ENCODE measurements around the gene KIAA0513.

Gene KIAA0513

DNA sequence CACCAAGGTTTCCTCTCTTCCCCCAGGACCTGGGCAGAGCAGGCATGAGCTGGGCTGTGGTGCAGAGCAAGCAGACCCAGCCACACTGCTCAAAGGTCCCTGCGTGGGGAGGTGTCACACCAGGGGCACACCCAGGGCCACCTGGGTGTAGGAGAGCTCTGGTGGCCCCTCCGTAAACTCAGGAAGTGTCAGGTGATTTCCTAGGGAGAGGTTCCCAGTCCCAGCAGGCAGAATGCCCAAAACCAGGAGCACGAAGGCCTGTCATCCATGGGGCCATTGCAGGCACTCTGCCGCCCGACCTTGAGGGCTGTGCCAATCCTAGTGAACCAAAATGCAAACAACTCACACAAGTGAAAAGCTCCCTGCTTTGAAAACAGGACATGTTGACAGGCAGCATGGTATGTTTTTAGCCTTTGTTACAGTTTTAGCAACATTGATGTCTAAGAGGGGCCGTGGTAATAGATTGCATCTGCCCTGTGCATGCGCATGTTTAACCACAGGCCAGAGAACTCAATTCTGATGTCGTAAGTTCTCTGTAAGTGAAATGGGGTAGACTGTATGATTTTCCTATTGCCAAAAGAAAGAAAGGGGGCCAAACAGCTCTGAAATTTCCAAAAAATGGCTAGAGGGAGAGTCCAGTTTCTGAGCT, 63.4 kb downstream of the KIAA0513 start:
- no peak for DNase-seq (ENCODE audit: low spot score)

DNA sequence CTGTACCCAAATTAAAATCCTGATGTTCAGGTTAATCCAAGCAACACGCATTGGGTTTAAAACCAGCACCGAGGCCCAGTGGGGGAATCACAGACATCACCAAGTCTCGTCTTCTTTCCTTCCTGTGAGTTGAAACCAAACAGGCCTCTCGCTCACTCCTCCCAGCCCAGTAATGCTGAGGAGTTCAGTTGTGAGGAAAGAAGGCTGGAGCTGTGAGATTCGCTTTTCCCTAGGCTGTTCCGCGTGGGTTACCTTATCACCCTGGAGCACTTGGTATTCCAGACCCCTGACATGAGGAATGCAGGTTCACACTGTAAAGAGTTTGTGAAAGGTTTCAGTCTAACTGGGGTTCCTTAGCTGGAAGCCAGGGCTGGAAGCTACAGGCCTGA, 63.9 kb downstream of the KIAA0513 start:
- no peak for DNase-seq (ENCODE audit: low spot score)

DNA sequence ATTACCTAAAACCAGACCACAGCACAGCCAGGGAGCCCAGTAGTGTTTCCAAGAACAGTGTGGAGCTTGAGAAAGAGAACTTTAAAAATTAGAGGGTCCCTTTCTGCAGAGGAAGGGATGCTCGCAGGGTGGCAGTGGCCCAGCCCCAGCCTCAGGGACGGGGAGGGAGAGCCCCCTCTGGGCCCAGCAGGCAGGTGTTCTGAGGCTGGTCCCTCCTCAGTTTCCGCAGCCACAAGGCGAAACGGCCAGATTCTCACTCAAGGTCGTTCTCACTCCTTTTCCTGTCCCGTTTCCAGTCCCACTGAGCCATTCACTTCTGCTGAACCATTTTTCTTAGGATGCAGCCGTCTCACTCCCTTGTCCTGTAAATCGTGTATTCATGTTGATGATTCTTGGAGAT, 64.7 kb downstream of the KIAA0513 start:
- DNase-seq (ENCODE audit: low spot score), result no peak

DNA sequence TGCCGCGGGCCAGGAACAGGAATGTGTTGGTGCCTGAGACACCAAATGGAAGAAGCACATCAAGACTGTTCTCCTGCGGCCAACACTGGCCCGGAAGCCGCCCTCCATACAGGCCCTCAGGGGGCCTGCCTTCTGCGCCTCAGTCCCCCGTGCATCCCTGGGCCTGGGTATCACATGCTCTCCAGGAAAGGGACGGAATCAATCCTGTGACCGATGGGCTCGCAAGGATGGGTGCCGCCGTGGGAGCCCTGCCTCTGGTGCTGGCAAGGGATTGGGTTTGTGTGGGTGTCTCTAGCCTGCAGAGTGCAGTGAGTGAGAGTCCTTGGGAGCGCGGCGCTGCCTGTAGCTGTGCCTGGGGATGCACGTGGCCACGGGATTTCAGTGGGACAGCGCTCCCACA, 65.3 kb downstream of the KIAA0513 start:
- no peak for DNase-seq (ENCODE audit: low spot score)

DNA sequence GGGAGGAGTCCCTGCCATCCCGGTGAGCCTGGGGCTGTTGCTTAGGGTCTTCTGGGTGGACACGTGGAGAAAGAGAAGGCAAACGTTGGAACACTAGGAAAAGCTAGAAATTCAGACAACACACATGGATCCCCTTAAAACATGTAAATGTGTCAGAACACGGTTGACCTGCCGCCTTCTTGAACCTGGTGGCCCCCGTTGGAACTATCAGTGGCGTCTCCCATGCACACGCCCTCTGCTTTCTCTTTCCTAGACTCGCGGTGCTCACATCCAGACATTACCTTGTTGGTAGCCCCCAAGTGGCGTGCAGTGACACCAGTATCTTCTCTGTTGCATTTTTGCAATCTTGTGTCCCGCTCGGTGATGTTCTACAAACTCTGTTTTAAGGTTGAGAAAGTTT, 66.1 kb downstream of the KIAA0513 start:
- no peak for DNase-seq (ENCODE audit: low spot score)

GRCh38 chr16:85094176-85094805, 66.7 kb downstream of the KIAA0513 start:
- DNase-seq (ENCODE audit: low spot score), result no peak

DNA sequence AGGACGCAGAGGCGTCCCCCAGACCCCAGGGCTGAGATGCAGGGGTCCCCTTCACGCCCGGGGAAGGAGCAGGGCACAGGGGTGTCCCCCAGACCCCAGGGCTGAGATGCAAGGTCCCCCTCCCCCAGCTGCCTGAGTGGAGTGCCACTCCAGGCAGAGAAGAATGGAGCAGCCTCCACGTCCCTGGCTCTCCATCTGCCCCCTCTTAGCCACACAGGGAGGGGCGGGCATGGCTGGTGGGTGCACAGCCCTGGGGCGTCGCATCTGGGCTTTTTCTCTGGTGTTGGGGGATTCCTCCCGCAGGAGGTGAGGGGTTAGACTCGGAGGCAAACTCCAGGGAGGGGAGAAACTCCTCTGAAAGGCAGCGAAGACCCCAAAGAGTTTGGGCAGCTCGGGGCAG, 67.2 kb downstream of the KIAA0513 start:
- DNase-seq (ENCODE audit: low spot score), result no peak

- no peak for DNase-seq (ENCODE audit: low spot score)
Observed at GRCh38 chr16:85096921-85097320, 69.3 kb downstream of the KIAA0513 start.

DNA sequence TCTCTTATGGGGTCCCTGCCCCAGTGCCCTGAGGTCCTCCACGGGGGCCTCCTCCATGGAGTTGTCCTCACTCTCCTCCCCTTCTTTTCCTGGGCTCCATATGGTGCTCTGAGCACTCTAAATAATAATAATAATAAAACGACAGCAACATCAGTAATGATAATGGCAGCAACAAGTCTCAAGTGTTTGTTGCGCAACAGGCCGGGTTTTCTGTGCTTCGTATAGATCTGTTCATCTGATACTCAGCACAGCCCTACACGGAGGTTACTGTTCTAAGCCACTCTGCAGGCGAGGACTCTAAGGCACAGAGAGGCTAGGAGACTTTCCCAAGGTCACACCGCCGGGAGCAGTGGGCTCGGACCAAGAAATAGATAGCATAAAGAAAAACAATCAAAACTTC, 71.0 kb downstream of the KIAA0513 start:
- no peak for DNase-seq (ENCODE audit: low spot score)

DNA sequence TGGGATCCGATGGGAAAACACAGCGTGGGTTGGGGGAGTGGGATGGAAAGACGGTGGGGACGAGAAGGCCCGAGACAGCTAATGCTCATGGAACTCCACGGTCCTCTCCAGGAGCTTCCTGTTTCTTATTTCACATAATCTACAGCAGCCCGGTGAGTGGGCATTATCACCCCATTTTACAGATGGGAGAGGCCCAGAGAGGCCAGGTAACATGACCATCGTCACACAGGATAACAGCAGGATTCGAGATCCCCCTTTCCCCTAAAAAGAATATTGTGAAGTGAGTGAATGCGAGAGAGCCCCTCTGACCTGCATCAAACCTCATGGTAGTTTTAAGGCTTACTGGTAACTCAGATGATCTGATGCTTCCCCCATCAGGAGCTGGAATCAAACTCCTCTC, 72.7 kb downstream of the KIAA0513 start:
- no peak for DNase-seq (ENCODE audit: low spot score)

DNA sequence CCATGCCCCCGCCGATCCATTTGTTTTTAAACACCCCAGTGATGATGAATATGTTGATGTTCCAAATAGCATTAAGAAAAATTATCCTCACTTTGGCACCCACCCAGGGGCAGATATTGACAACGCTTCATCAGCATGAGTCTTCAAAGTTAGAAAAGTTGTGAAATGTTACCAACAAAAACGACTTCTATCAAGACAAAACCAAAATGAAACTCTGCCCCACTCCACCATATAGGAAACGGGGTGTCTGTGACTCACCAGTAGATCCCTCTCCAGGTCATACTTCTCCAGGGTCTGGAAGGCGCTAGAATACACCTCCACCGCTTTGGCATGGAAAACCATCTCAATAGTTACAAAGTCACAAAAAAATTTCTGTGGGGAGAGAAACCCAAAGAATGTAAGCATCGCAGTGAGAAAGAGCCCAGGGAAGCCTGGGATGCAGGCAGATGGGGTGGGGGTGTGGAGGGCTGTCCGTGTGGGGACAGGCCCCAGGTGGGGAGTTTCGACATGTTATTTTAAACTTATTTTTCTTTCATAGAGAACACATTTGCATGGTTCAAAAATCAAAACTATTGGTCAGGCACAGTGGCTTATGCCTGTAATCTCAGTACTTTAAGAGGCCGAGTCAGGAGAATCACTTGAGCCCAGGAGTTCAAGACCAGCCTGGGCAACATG, 74.5 kb downstream of the KIAA0513 start:
- DNase-seq (ENCODE audit: low spot score), result no peak

- no peak for DNase-seq (ENCODE audit: low spot score)
Observed at GRCh38 chr16:85103114-85104079, 75.8 kb downstream of the KIAA0513 start.

DNA sequence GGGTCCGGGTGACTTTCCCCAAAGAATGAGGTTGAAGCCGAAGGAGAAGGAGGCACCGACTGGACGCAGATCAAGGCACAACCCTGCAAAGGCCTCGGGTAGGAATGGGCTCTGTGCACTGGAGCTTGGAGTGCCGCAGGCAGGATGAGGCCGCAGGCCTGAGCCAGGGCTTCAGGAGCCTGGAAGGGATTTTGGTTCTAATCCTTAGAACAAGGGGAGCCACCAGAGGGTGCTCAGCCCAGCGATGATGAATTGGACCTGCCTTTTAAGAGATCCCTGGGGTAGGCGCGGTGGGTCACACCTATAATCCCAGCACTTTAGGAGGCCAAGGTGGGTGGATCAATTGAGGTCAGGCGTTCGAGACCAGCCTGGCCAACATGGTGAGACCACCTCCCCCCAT, 76.6 kb downstream of the KIAA0513 start:
- DNase-seq (ENCODE audit: low spot score), result no peak

GRCh38 chr16:85104821-85105391, 77.3 kb downstream of the KIAA0513 start:
- no peak for DNase-seq (ENCODE audit: low spot score)

- no peak for DNase-seq (ENCODE audit: low spot score)
Observed at GRCh38 chr16:85105475-85105874, 77.9 kb downstream of the KIAA0513 start.

DNA sequence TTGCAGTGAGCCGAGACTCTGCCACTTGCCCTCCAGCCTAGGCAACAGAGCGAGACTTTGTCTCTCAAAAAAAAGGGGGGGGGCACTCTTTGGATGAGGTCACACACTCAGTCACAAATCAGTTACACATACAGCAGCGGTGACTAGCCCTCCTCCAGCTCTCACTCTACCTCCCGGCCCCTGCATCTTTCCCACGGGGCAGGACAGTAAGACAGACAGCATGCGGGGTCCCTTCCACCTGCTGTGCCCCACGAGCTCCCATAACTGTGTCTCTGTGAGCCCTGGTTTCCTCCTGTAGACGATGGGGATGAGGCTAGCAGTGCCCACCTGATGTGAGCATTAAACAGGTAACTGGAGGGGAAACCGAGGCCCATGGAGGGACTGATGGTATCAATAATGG, 79.5 kb downstream of the KIAA0513 start:
- DNase-seq (ENCODE audit: low spot score), result no peak

DNA sequence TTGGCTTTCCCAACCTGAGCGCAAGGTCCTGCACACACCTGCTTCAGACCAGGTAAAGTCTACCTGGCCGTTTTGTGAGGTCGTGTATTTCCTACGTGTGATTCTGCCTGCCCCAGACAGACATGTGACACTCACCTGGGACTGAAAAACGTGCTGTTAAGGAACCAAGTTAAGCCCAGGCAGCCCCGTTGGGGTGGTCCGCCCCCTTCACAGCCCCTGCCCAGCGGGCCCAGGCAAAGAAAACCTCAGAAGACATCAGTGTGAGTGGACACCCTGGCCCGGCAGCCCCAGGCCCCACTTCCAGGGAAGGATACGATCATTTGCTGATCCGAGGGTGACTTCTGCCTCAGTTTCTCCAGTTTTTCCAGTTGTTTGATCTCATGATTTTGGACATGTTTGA, 79.9 kb downstream of the KIAA0513 start:
- no peak for DNase-seq (ENCODE audit: low spot score)

GRCh38 chr16:85110105-85110504, 82.5 kb downstream of the KIAA0513 start:
- no peak for DNase-seq (ENCODE audit: low spot score)

- no peak for DNase-seq (ENCODE audit: low spot score)
Observed at GRCh38 chr16:85111184-85111583, 83.6 kb downstream of the KIAA0513 start.

GRCh38 chr16:85112364-85112763, 84.8 kb downstream of the KIAA0513 start, which contains the start of gene CIBAR2:
CIBAR2 (minus strand) TSS chr16:85112472; CDS start chr16:85112352, 120 bp downstream.
- DNase-seq (ENCODE audit: low spot score), result no peak

GRCh38 chr16:85113168-85113733, 85.7 kb downstream of the KIAA0513 start:
- no peak for DNase-seq (ENCODE audit: low spot score)

DNA sequence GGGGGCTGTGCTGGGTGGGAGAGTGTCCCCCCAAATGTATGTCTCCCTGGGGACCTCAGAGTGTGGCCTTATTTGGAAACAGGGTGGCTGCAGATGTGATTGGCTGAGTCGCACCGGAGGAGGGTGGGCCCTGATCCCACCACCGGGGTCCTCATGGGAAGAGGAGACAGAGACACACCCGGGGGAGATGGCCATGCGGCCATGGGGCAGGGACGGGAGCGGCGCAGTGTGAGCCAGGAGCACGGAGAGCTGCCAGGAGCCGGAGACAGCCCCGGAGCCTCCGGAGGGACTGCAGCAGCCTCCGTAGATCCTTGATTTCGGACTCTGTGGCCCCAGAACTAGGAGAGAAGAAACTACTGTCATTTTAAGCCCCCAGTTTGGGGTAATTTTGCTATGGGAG, 86.3 kb downstream of the KIAA0513 start:
- DNase-seq (ENCODE audit: low spot score), result no peak

All from COLO829 (cell line).